OCI-LY3 (cell line): ENCODE results near the gene DTYMK.

ENCODE experiments used
- H2AFZ ChIP-seq: fragments of 200-600, 300-600 bp; shearing (Covaris generic); 2 replicates; pipeline ENCODE4 v1.6.0; 2014; ENCODE audit warnings: antibody characterized with exemption, low read depth, low read length
- H3K27ac ChIP-seq: fragments of 200-600, 300-600 bp; sonication (generic); 2 replicates; pipeline ENCODE4 v1.5.1; 2014; ENCODE audit warnings: mild to moderate bottlenecking, low read length, moderate library complexity, mixed read lengths
- H3K27me3 ChIP-seq: fragments of 200-600, 300-600 bp; sonication (generic); 2 replicates; pipeline ENCODE4 v1.6.1; 2014; ENCODE audit warnings: low read depth, low read length, mixed read lengths
- H3K36me3 ChIP-seq: fragments of 200-600, 300-600 bp; sonication (generic); replicated peaks from 2 replicates; pipeline ENCODE3; 2014; ENCODE audit warnings: low read depth, low read length, mixed read lengths
- H3K4me1 ChIP-seq: fragments of 300-600, 200-600 bp; sonication (generic); 2 replicates; pipeline ENCODE4 v1.6.1; 2014; ENCODE audit warnings: low read length, mixed read lengths
- H3K4me2 ChIP-seq: fragments of 200-600, 300-600 bp; sonication (generic); 2 replicates; pipeline ENCODE4 v1.6.1; 2014; ENCODE audit warnings: low read length, mixed read lengths
- H3K4me3 ChIP-seq: fragments of 300-600, 200-600 bp; sonication (generic); 2 replicates; pipeline ENCODE4 v1.5.1; 2014; ENCODE audit warnings: antibody characterized with exemption, mild to moderate bottlenecking, low read length, moderate library complexity
- H3K79me2 ChIP-seq: fragments of 300-600, 200-600 bp; shearing (Covaris generic); 2 replicates; pipeline ENCODE4 v1.6.1; 2014; ENCODE audit warnings: mild to moderate bottlenecking, low read length, mixed read lengths
- H3K9ac ChIP-seq: fragments of 300-600, 200-600 bp; shearing (Covaris generic); 2 replicates; pipeline ENCODE4 v1.6.0; 2014; ENCODE audit warnings: mild to moderate bottlenecking, low read length, moderate library complexity
- H3K9me3 ChIP-seq: fragments of 200-600, 300-600 bp; shearing (Covaris generic); 2 replicates; pipeline ENCODE4 v1.6.1; 2014; ENCODE audit warnings: low read length, mixed read lengths; ENCODE audit not compliant: insufficient read depth
- H4K20me1 ChIP-seq: fragments of 200-600, 300-600 bp; sonication (generic); 2 replicates; pipeline ENCODE4 v1.6.1; 2016; ENCODE audit warnings: low read length, mixed read lengths; ENCODE audit not compliant: insufficient read depth
- EZH2phosphoT487 ChIP-seq: fragments of 200-600 bp; shearing (Covaris generic); IDR thresholded peaks from 2 replicates; pipeline ENCODE4 v1.6.1; 2018; ENCODE audit warnings: antibody characterized with exemption, mixed run types, low read depth
- TF ChIP-seq, protein P1 (sequence below): fragments of 200-600, 300-600 bp; sonication (generic); IDR thresholded peaks from 2 replicates; pipeline ENCODE4 v1.5.1; 2014; ENCODE audit warnings: antibody characterized with exemption, low read length, low read depth

The DTYMK gene

DNA sequence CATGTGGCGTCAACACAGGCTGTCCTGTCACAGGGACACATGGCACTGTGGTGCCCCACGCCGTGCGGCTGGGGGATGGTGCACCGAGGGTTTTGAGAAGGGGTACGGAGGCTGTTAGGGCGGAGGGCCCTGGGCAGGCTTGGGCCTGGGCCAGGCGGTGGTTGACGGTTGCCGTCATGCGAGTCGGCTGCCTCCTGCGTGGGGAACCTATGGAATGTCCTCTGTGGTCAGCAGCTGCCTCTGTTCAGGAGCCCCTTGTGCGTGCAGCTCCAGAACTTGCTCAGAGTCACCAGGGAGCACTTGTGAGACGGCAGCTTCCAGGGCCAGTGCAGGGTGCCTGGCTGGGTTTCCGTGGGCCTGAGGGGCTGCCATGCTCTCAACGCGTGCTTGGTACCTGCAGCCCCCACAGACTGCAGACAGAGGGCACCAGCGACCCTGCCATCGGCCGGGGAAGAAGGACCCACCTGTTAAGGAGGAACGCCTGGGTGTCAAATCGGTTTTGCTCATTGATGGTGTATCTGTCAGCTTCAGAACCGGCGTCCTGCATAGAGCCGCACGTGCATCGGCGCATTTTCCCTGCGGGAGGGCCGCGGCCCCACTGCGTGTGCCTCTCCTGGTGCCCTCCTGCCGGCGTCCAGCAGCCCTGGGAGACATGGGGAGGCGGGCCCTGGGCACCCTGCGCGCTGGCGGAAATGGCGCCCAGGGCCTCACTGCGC is 37.8 kb upstream of the DTYMK start:
- Histone ChIP-seq H3K27ac (no peak overlapping the region), H3K9ac (no peak overlapping the region)

DNA sequence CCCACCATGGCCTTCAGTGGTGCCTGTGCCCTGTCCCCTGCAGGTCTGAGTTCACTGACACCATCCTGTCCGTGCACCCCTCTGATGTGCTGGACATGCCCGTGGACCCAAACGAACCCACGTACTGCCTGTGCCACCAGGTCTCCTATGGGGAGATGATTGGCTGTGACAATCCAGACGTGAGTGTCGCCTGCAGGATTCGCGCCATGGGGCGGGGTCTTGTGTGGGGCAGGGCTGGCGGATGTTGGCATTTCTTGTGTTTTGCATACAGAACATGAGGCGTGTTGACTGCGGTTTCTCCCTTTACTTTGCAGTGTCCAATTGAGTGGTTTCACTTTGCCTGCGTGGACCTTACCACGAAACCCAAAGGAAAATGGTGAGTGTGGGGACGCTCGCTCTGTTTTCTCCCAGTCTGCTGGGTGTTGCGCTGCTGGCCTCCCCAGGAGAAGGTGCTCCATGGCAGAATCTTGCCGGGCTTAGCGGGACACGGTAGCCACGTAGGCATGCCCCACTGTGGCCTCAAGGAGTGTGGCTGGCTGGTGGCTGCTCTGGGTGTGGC is 36.4 kb upstream of the DTYMK start:
- H3K4me3 ChIP-seq = no peak overlapping the region
- TF ChIP-seq, protein P1, sequence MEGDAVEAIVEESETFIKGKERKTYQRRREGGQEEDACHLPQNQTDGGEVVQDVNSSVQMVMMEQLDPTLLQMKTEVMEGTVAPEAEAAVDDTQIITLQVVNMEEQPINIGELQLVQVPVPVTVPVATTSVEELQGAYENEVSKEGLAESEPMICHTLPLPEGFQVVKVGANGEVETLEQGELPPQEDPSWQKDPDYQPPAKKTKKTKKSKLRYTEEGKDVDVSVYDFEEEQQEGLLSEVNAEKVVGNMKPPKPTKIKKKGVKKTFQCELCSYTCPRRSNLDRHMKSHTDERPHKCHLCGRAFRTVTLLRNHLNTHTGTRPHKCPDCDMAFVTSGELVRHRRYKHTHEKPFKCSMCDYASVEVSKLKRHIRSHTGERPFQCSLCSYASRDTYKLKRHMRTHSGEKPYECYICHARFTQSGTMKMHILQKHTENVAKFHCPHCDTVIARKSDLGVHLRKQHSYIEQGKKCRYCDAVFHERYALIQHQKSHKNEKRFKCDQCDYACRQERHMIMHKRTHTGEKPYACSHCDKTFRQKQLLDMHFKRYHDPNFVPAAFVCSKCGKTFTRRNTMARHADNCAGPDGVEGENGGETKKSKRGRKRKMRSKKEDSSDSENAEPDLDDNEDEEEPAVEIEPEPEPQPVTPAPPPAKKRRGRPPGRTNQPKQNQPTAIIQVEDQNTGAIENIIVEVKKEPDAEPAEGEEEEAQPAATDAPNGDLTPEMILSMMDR = no peak
- no peak for TF ChIP-seq EZH2phosphoT487
- H3K27ac ChIP-seq = no peak overlapping the region
- no peak overlapping the region for H2AFZ ChIP-seq
- H4K20me1 ChIP-seq = no peaks in the 10 kb centered on the region
- H3K9ac ChIP-seq = no peak overlapping the region
- H3K79me2 ChIP-seq = no peaks in the 10 kb centered on the region
- H3K4me1 ChIP-seq = peaks cover 13% of the 10 kb centered on the region; the same call in 1 of the 2 replicates
- H3K4me2 ChIP-seq = no peak overlapping the region
- no peaks in the 10 kb centered on the region for H3K9me3 ChIP-seq
- peaks cover 9% of the 10 kb centered on the region for H3K36me3 ChIP-seq
- H3K27me3 ChIP-seq = no peaks in the 10 kb centered on the region

More for the DNA sequence above, 37.8 kb upstream of the DTYMK start:
- no peaks in the 10 kb centered on the region for H3K79me2 ChIP-seq
- H4K20me1 ChIP-seq = no peaks in the 10 kb centered on the region
- peaks cover 15% of the 10 kb centered on the region for H3K36me3 ChIP-seq
- H3K4me1 ChIP-seq = peaks cover 19% of the 10 kb centered on the region
- TF ChIP-seq EZH2phosphoT487 = no peak
- TF ChIP-seq, protein P1 = peak; percentile 45
- H3K27me3 ChIP-seq = no peaks in the 10 kb centered on the region
- no peak overlapping the region for H3K4me2 ChIP-seq
- no peak overlapping the region for H2AFZ ChIP-seq
- H3K9me3 ChIP-seq = no peaks in the 10 kb centered on the region
- no peak overlapping the region for H3K4me3 ChIP-seq

DNA sequence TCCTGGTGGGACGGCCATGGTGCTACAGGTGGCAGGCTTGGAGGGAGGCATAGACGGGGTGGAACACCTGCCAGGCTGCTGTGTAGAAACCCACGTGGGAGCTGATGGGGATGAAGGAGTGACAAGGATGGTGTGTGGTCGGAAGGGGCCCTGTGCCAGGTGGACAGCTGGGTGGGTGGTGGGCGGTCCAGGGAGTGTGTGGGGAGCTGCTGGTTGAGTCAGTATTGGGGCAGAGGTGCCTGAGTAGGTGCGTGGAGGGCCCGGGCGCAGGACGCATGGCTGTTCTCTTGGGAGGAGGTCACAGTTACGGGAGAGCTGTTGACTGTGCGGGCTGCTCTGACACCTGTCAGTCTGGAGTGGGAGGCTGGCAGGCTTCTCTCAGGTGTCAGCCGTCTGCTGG is 35.2 kb upstream of the DTYMK start:
- no peak for TF ChIP-seq EZH2phosphoT487
- TF ChIP-seq, protein P1 = no peak
- H3K4me2 ChIP-seq = no peak overlapping the region
- peaks cover 13% of the 10 kb centered on the region; the same call in 1 of the 2 replicates for H3K4me1 ChIP-seq
- no peaks in the 10 kb centered on the region for H3K79me2 ChIP-seq
- no peak overlapping the region for H2AFZ ChIP-seq
- no peaks in the 10 kb centered on the region for H3K9me3 ChIP-seq
- peaks cover 5% of the 10 kb centered on the region for H3K36me3 ChIP-seq
- no peak overlapping the region for H3K27ac ChIP-seq
- H3K27me3 ChIP-seq = no peaks in the 10 kb centered on the region
- H4K20me1 ChIP-seq = no peaks in the 10 kb centered on the region
- no peak overlapping the region for H3K9ac ChIP-seq
- no peak overlapping the region for H3K4me3 ChIP-seq

DNA sequence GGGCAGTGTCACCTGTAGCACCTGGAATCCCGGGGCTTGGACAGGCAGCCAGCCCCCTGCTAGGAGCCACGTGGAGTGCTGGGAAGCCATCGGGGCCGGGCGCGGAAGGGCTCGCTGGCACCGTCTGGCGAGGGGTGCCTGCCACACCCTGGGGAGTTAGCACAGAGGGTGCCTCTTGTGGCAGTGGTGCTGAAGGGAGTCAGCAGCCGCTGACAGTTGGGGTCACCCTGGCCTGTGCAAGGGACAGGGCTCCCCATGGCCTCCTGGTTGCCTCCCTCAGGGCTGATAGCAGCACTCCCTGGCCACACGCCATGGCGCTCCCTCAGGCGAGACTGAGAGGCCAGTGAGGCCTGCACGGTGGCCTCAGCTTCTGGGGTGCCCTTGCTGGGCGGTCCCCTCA is 33.9 kb upstream of the DTYMK start:
- Histone ChIP-seq H3K4me1 (peaks cover 3% of the 10 kb centered on the region; the same call in 1 of the 2 replicates), H3K4me3 (no peak overlapping the region), H3K27me3 (no peaks in the 10 kb centered on the region), H4K20me1 (no peaks in the 10 kb centered on the region), H3K27ac (no peak overlapping the region), H3K9me3 (no peaks in the 10 kb centered on the region), H3K4me2 (no peak overlapping the region), H3K36me3 (peaks cover 5% of the 10 kb centered on the region), H3K79me2 (no peaks in the 10 kb centered on the region), H3K9ac (no peak overlapping the region), H2AFZ (no peak overlapping the region)
- TF ChIP-seq EZH2phosphoT487 = no peak
- TF ChIP-seq, protein P1 = no peak
